NCI-H146 (cell line): ENCODE measurements around the gene CDH13.

Source experiments
- DNase-seq: peaks from one replicate; lab custom pipeline; 2025; lab: John Stamatoyannopoulos, UW

The CDH13 gene

DNA sequence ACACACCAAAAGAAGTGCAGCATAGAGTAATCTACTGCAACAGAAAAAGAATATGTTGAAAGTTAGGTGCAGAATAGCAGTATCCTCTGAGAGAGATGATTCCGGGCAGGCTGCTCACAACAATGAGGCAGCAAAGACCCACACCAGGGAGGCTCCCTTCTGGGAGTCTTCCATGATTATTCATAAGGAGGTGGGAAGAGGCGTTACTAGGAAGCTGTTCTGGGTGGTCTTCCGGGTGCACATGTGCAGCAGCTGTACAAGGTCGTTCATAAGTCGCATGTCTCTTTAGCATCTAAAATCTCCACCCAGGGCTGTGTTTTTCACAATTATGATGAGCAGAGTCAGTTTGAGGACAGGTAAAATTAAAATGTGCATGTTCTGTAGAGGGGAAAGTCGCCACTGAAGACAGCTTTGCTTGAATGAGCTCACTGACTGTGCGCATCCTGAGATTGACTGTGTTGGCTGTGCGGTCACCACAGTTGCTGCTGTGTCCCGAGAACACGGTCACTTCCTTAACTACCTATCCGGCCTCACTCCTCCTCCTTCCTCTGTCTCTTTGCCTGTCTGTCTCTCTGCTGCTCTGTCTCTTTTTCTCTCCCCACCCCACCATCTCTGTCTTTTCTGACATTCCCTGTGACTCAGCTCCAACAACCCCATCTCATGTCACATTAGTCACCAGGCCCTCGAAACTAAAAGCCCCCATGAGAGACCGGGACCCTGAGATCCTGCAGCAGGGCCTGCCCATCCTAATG is 1055.5 kb downstream of the CDH13 start:
- DNase-seq = no peak

DNA sequence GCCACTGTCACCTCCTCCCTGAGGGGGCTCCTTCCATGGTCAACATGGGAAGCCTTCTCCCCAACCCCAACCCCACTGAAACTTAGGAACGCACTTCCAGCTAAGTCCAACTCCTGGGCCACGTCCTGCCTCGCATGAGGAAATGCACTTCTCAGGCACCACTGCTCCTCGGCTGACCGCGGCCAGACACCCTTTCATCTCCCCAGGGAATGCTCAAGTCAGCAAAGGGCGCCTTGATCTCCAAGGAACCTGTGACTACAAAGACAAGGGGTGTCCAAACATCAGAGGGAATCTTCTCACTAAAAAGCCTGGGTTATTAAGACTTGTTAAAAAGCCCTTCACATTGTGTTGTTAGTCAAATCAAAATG is 1056.1 kb downstream of the CDH13 start:
- DNase-seq = no peak

DNA sequence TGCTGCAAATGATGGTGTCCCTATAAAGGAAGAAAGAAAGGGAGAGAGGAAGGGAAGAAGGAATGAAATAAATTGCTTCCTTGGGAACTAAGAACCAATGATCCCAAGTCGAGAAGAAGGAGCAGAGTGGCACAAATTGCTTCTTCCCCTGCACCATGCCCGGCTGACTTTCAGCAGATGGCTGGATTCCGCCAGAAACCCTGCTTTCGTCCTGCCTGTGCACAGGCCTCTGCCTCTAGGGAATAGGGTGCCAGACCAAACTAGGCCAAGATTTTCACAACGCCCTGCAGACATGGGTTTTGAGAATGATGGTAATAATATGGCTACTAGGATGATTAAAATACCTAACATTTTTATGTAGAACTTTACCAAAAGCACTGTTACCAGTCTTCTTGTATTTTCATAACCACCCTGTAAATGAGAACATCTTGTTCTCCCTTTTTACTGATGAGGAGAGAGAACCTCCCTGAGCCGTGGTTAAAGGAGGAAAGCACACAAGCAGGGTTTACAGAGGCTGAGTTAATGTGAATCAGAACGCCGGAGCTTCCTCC is 1058.9 kb downstream of the CDH13 start:
- DNase-seq = no peak

DNA sequence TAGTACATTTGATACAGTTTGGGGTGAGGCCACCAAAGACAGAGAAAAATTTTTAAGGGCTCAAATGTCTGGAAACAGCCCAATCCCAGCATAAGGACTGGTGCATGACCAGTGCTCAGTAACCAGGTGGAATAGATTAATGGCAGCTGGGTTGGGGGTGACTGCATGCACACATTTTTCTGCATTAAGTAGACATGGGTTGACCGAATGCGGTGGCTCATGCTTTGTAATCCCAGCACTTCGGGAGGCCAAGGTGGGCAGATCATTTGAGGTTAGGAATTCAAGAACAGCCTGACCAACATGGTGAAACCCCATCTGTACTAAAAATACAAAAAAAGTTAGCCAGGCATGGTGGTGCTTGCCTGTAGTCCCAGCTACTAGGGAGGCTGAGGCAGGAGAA is 1060.0 kb downstream of the CDH13 start:
- DNase-seq = no peak

DNA sequence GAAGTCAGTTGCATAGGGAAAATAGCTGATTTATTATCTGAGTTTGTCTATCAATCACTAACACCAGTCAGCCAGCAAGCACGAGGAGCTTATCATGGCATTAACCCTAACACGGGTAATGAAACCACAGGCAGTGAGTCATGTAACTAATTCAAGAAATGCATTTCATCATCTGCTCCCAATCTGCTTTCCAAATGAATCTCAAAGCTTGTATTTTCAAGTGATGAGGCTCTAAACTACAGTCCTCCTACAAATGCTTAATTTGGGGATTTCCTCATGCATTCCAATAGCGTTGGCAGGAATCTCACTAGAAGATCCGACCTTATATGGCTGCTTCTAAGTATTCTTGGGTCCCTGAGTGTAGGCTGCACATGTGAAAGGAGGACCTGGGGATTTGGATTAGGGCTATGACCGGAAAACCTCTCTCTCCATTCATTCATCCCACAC is 1062.6 kb downstream of the CDH13 start:
- DNase-seq = no peak

DNA sequence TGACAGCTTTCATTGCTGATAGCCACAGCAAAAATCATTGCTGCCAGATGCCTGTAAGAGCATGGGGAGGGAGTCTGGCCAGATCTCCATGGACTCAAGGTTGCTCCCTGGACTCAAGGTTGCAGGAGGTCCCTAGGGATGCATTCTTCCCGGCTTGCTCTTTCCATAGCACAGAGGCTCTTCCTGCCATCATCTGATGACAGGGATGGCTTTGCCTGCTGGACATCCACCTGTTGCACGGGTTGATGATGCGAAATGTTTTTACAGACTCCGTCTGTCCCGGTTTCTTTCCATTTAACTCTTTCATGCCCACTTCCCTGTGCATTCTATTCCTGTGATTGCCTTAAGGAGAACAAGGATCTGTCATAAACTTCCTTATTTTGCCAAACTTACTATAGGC is 1065.5 kb downstream of the CDH13 start:
- DNase-seq = no peak

DNA sequence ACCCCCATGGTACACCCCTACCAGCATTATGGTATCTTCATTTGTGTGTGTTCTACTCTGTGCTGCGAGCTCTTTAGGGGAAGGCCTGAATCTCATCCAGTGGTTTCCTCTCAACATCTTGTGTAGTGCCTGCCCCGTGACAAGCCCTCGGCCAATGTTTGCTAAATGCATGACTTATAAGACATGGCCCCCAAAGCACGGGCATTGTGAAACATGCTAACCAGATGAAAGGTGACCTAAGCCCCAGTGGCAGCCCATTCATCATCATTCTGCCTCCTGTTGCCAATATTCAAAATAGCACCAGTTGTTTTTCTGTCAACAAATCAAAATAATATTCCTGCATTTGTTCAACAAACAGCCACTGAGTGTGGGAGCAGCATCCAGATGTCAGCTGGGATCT is 1072.2 kb downstream of the CDH13 start:
- DNase-seq = no peak

DNA sequence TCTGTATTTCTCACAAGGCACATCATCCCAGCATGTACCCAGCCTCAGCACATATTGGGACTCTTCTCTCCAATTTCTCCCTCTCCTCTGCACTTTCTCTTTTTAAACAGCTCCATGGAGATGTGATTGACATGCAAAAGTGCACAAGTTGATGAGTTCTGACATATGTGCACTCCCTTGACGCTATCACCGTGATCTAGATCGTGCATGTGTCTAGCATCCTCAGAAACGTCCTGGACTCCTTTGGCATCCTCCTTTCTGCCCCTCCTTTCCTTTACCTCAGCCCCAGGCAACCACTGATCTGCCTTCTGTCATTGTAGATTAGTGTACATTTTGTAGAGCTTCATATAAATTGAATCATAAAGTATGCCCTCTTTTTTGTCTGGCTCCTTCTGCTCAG is 1073.0 kb downstream of the CDH13 start:
- DNase-seq = no peak

DNA sequence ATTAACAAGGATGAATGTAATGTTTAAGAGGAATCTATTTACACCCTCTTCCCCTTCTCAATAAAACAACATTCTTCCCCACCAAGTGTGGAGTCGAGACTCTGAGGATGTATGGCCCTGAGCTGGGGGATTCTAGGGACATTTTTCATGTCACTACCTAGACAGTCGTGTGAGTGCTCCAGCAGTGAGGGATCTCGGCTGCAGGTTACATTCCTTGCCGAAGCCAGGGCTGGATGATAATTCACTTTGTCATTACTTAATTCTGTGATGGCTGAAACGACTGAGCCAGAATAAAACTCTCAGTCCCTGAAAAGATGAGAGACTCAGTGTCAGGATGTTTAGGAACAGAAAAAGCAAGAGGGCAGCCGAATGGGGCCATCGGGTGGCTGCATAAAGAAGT is 1074.1 kb downstream of the CDH13 start:
- DNase-seq = no peak

DNA sequence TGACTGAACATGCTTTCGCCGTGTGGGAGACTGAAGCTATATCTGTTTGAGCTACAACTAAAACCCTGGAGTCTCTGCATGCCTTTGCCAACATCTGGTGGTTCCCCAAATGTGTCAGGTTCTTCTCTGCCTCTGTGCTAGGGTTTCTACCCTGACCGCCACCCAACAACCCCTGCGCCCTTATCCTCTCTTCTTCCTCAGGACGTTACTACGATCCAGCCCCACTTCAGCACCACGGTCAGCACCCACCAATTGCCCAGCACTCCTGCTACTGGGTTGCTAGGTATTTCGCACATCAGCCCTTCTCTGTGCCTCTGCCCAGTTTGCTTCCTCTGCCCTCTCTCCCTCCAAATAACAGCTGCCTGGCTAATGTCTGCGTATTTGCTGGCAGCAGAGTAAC is 1074.7 kb downstream of the CDH13 start:
- no peak for DNase-seq

DNA sequence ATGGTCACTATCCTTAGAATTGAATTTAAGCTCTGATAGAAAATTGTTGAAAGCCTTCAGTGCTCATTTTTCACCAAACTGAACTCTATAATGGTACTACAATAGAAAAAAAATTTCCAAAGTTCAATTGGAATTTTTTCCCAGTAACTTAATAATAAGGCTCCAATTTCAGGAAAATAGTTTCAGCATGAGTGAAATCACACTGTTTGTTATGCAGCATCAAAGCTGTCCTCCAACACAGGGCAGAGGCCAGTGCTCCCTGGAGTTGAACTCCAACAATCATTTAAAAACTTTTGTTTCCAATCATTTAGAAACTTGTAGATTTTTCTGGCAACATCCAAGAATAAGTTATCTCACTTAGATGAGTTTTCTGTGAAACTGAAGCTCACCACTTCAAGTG is 1077.9 kb downstream of the CDH13 start:
- no peak for DNase-seq

DNA sequence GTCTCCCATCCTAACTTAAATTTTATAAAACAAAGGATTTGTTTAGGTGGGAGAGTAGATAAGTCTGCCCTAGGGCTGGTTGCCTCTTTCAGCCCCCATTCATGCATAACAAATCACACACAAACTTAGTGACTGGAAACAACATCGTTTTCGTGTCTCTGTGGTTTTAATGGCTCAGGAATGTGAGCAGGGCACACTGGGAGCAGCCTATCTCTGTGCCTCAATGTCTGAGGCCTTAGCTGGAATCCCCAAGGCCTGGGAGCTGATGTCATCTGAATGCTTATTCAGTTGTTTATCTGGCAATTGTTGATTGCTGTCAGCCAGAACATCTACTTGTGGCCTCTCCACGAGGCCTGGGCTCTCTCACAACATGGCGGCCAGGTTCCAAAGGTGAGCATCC is 1079.1 kb downstream of the CDH13 start:
- no peak for DNase-seq

DNA sequence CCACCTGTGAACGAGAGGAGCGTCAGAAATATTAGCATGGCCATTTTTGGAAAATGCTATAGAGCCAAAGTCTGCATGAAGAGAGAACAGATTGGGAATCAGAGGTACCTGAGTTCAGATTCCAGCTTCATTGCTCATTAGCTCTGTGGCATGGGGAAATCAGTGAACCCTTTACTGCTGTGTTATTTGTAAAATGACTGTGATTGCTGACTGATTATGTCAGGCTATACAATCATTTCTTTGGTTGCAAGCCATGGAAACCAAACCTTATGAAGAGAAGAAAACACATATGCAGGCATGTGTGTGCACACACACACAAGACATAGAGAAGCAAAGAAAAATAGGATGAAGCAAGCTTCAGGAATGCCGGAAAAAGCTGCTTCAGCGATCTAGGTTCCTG is 1079.6 kb downstream of the CDH13 start:
- DNase-seq = no peak

DNA sequence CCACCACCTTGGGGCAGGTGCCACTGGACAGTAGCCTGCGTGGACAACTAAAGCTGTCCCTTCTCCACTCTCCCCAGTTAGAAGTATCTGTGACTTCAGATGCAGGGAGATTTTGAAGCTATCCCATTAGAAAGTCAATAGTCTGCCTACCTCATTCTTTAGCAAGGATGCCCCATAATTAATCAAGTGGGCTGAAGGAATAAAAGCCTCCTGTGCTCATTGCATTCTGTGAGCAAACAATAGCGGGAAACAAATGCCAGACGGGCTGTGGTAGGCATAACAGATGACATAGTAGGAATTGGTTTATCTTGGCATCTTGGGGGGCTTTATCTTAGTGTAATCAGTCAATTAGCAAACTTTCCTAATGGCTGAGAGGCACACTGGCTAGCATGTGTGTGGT is 1084.3 kb downstream of the CDH13 start:
- no peak for DNase-seq

DNA sequence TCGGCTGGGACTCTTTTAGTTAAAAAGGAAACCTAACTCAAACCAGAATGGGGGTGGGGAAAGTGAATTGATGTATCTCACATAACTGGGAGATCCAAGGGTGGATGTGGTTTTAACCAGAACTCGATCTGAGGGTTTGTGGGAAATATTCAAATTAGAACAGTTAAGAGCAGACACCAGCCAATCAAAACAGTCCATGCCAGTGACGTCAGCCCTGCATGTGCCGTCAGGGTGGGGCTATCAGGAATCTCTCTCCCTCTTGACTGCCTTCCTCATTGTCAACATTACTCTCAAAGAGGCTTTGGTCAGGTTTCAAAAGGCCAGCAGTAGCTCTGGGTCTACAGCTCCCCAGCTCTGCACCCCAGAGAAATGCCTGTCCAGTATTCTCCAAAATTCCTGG is 1086.8 kb downstream of the CDH13 start:
- no peak for DNase-seq

DNA sequence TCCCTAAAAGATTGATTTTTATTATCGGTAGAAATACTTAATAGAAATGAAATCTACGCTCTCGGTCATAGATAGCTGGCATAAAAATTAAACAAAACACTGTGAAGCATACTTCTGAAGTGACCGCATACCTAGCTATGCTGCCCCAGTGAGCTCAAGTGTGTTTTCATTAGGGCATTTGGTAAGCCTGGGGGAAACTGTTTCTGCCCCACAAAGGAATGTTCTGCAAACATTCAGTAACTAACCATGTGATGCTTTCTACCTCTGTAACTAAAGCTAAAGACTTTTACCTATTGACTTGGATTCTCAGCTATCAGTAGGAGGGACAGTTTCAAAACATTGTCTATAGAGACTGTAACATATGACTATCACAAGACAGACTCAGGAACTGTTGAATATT is 1087.5 kb downstream of the CDH13 start:
- no peak for DNase-seq

DNA sequence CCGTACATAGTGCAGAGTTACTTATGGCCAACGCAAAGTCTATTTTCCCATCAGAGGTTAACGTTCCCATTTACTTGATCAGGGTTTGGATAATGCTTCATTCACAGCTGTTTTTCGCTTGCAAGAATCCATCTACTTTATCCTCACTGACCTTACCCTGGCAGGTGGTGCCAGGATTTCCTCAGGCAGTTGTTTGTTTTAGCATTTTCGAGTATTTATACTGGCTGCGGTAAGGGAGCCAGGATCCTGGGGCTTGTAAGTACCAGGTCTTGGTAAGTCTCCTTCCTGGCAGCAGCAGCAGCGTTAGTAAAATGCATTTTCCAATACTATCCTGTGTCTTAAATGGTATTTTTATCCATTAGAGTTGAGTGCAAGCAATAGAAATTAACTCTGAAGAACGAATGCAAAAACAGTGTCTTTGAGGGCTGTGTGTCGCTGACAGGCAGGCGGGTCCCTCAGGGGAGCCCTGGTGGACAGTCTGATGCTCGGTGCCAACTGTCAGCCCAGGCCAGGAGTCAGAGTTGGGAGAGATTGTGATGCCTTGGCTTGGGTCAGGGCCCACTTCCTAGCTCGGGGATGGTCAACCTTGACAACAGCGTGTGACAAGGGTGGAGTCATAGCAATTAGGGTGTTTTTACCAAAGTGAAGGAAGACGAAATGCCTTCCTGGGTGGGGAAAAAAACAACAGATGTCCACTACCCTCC is 1088.6 kb downstream of the CDH13 start:
- no peak for DNase-seq

DNA sequence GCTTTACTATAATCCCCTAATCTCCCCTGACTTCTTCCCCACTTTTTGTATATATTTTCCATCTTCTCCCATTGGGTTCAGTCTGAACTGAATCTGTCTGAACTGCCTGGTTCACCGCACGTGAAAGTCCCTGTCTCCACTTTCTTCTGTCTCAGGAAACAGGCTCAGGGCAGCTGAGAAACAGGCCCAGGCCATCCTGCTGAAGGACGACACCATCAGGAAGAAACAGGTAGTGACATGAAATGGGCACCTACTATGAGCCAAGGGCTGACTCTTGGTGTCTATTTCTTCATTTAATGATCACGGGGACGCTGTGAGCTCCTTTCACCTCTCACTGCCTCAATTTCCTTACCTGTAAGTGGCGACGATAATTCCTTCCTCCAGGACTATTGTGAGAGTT is 1090.5 kb downstream of the CDH13 start:
- no peak for DNase-seq

DNA sequence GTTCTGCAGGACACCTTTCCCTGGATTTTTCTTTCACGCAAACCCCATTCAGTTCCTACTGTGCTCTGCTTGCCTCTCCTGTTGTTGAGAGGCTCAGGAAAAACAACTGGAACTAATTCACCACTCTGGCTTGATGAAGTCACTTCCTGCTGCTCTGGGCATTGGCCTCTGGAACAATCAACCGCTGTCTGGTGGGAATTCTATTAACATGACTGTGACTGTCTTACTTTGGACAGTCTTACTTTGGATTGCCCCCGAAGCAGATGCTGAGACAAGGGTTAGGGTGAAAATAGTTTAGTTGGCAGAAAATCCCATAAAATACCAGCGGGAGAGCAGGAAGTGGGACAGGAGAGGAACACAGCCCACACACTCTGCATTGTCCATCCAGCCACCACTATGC is 1091.0 kb downstream of the CDH13 start:
- no peak for DNase-seq

DNA sequence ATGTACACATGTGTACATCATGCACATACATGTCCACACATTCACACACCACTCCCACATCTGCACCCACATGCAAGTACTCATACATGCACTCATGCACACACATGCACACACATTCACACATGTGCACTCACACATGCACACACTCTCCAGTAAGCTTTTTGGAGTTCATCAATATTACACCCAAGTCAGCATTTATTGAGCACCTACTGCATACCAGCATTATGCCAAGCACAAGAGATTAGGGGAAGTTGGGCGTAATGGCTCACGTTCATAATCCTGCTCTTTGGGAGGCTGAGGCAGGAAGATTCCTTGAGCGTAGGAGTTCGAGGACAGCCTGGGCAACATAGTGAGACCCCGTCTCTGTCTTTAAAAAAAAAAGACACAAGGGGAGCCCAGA is 1093.4 kb downstream of the CDH13 start:
- DNase-seq = no peak

DNA sequence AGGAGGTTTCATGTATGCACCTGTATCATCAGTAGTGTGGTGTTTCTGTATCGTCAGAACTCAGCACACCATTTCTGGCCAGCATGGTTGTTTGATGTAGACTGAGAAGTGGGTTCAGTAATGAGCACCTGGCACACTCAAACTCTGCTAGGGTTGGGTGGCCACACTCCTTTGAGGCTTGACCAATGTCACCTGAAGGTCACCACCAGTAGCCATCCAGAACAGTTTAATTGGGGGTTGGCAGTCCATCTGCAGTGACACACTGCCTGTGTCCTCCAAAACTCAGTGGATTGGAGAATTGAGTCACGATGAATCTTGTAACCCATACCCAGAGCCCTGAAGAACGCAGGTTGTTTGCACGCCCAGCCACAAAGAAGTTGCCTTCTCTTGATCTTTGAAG is 1094.2 kb downstream of the CDH13 start:
- no peak for DNase-seq

DNA sequence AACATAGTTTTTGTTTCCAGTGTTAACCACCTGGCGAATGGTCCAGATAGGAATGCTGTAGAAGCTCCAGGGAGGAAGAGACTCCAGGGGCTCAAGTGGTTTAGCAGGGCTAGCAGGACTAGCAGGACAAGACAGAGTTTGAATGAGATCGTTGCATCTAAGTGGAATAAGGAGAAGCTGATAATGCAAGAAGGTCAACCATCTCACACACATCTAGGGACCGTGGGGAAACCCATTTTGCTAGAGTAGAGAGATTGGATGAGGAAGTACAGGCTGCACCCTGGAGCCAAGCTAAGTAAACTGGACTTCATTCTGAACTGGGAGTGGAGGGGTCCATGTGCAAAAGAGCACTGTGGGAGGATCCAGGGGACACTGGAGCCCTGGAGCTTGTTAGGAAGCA is 1094.9 kb downstream of the CDH13 start:
- no peak for DNase-seq

DNA sequence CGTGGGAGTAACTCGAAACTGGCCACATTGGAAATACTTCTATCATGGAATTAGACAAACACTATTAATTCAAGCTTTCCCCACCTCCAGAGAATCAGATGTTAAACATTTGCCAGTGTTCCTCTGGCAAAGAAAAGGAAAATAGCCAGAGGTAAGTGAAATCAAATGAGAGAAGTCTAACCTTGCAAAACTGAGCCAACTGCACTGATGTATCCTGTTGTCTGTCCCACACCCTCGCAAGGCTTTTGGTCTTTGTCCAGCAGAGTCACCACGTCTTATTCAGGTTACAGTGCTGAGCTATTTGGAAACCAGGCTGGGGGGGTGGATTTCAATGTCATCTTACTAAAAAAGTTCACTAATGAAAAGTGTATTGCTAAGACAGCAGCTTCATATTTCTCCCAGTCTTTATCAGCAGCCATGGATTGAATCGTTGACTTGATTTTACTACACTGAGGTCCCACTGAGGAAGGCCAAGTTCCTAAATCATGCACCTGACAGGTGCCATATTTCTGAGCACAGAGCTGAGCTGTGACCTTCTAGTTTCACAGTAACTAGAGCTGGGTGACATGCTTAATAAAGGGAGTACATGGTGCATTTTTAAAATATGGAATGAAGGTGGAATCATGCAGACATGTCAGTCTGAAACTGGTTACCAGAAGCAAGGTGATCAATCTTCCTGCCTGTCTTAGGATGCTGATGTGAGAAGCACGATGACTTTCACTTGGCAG is 1095.9 kb downstream of the CDH13 start:
- DNase-seq = no peak
